Activated CD4-positive, alpha-beta T cell treated with anti-CD3 and anti-CD28 coated beads, Interleukin-2, amount 50 U/mL, for 48 hours (primary cell): ENCODE measurements around the gene DCDC2B.

Experiments used
- DNase-seq, 2 experiments: peaks; one replicate each; pipeline ENCODE4 v3.0.0-alpha.2; 2020

Gene DCDC2B

GRCh38 chr1:32263744-32264143 lies 54.9 kb downstream of the DCDC2B start:
- DNase-seq = no peak
